GM12801 (cell line): Measurements from ENCODE around the gene MTUS2.

Experiments used
- TF ChIP-seq, protein P1 (sequence below): IDR thresholded peaks from one replicate; pipeline ENCODE4 v1.5.1; 2011; ENCODE audit warnings: control low read depth; ENCODE audit not compliant: insufficient read length; ENCODE audit errors: extremely low read depth

Gene MTUS2

GRCh38 chr13:29438769-29439168, 618.6 kb downstream of the MTUS2 start:
- TF ChIP-seq, protein P1, sequence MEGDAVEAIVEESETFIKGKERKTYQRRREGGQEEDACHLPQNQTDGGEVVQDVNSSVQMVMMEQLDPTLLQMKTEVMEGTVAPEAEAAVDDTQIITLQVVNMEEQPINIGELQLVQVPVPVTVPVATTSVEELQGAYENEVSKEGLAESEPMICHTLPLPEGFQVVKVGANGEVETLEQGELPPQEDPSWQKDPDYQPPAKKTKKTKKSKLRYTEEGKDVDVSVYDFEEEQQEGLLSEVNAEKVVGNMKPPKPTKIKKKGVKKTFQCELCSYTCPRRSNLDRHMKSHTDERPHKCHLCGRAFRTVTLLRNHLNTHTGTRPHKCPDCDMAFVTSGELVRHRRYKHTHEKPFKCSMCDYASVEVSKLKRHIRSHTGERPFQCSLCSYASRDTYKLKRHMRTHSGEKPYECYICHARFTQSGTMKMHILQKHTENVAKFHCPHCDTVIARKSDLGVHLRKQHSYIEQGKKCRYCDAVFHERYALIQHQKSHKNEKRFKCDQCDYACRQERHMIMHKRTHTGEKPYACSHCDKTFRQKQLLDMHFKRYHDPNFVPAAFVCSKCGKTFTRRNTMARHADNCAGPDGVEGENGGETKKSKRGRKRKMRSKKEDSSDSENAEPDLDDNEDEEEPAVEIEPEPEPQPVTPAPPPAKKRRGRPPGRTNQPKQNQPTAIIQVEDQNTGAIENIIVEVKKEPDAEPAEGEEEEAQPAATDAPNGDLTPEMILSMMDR, result no peak

GRCh38 chr13:29439601-29440388, 619.7 kb downstream of the MTUS2 start:
- TF ChIP-seq, protein P1, result no peak

DNA sequence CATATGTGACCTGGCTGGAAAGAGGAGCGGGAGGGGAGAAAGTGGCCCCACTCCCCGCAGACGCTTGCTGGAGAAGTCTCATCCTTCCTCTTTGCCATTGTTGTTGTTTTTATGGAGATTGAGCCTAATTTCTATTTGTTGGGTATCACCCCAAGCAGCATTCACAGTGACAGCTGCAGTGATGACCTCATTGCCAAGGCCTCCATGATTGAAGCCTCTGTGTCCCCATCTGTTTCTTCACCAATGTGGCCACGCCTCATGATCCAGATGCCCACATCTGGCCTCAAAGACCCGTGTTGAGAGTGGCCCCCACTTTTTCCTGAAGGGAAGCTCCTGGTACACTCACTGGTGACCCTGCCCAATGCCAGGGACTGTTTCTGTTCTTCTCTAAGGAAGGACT, 621.2 kb downstream of the MTUS2 start:
- TF ChIP-seq, protein P1, result no peak

DNA sequence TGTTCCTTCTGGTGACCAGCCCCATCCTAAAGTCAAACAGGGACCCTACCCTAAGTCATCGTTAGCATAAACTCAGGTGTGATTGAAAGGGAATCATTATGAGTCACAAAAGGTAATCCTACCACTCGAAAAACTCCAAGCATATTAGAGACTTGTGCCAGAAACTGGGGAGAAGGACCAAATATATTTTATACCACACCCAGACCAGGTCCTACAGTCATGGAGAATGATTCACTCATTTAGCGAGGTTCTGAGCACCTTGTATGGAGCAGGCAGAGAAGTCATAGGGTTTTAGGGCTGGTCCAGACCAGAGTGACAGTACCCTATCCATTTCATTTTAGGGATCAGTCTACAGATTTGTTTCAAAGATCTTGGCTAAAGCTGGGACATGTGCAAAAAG, 625.9 kb downstream of the MTUS2 start:
- TF ChIP-seq, protein P1, result no peak

DNA sequence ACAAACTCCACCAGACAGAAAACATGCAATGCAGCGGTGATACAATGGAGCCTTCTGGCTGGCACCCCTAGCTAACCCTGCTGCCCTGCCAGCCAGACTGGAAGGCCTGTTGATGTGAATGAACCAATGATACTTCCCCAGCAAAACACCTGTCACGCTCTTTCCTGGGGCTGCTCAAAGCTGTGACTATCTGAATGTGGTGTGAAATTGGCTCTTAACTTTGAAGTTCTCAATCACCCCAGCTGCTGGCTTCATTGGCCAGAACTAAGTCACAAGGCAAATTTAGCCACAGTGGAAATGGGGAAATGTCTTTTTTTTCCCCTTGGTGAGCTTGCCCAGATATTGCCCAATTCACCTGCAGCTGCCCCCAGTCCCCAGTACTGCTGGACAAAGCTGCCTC, 628.0 kb downstream of the MTUS2 start:
- TF ChIP-seq, protein P1, result no peak

DNA sequence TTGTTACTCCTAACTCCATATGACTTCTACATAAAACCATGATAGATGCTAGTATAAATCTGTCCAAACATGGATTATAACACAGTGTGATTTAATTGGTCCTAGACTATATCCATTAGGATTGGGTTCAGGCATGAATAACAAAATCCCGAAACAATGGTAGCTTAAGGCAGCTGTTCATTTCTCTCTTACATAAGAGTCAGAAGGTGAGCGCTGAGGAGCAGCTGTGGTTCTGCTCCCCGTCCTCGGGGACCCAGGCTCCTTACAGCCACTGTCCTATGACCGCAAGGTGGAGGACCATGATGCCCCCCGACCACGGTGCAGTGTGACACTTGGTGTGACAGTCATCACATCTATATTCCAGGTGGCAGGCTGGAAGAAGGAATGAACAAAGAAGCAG, 629.6 kb downstream of the MTUS2 start:
- TF ChIP-seq, protein P1, result no peak

DNA sequence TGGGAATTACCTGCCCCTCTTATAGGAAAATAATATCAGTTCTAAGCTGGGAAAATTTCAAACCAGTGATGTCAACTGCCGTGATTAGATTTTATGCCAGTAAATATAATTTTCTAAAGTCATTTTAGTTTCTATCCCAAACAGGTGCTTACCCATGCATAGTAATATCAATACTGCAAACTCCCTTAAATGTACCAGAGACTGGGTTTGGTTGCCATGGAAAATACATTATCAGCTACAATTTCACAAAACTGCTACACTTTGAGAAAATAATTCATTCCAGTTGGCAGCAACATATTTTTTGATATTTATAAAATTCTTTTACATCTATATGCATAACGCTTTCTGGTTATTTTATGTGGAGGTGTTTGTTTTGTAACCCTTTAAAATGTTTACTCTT, 631.8 kb downstream of the MTUS2 start:
- TF ChIP-seq, protein P1, result no peak
